Astrocyte (in vitro differentiated cells and primary cell): ENCODE measurements around the gene CADM4.

Experiments
- CTCF ChIP-seq: IDR thresholded peaks from 2 replicates; pipeline ENCODE4 v1.5.1; 2011; ENCODE audit warnings: low read depth, mild to moderate bottlenecking, inconsistent platforms, low read length, moderate library complexity; ENCODE audit not compliant: insufficient read depth
- EZH2 ChIP-seq: IDR thresholded peaks from 2 replicates; pipeline ENCODE4 v1.6.1; 2012; ENCODE audit warnings: mild to moderate bottlenecking, low read length, inconsistent platforms; ENCODE audit not compliant: insufficient read depth

GRCh38 chr19:43575156-43575950 is 64.3 kb downstream of the CADM4 start, which contains the start of the genes PINLYP and XRCC1:
- TF ChIP-seq CTCF = no peak
- no peak for TF ChIP-seq EZH2
